Right forelimb (tissue), 1 donor: ENCODE measurements around the gene PCDHGB5.
A peak's percentile ranks its signal among the peaks of the same experiment; 100 is the strongest.
"Not testable (repeated sequence)": the region's sequence is repeated elsewhere in the genome, so short reads cannot be mapped to it uniquely, and the experiment has no call there.

Experiments used
- DNase-seq: peaks from one replicate; pipeline ENCODE4 v3.0.0-alpha.2; 2018

Gene PCDHGB5

GRCh38 chr5:141412854-141413539 lies 15.2 kb downstream of the PCDHGB5 start, which contains the start of gene PCDHGA10:
TSS of gene PCDHGA10 (plus strand) at chr5:141412987. CDS start at chr5:141413176, 189 bp downstream.
- DNase-seq: no peak

- DNase-seq: no peak
Observed at GRCh38 chr5:141413540-141414069, 15.9 kb downstream of the PCDHGB5 start.

GRCh38 chr5:141414548-141415274 lies 17.0 kb downstream of the PCDHGB5 start:
- DNase-seq: not testable (repeated sequence)

GRCh38 chr5:141415275-141415618 lies 17.5 kb downstream of the PCDHGB5 start:
- not testable (repeated sequence) for DNase-seq

GRCh38 chr5:141417494-141418172 lies 19.9 kb downstream of the PCDHGB5 start, which contains the start of gene PCDHGB7:
TSS of gene PCDHGB7 (plus strand) at chr5:141417677. CDS start at chr5:141417860, 183 bp downstream.
- peak; percentile 65 for DNase-seq

- DNase-seq: no peak
Observed at GRCh38 chr5:141419074-141419880, 21.5 kb downstream of the PCDHGB5 start.

GRCh38 chr5:141420855-141421488 lies 23.2 kb downstream of the PCDHGB5 start, which contains the start of gene PCDHGA11:
TSS of gene PCDHGA11 (plus strand) at chr5:141421051. CDS start at chr5:141421228, 177 bp downstream.
- no peak for DNase-seq

GRCh38 chr5:141421489-141421855 lies 23.7 kb downstream of the PCDHGB5 start:
- DNase-seq: no peak

GRCh38 chr5:141422742-141423291 lies 25.1 kb downstream of the PCDHGB5 start:
- DNase-seq: no peak

- no peak for DNase-seq
Observed at GRCh38 chr5:141427783-141428426, 30.2 kb downstream of the PCDHGB5 start.

- no peak for DNase-seq
Observed at GRCh38 chr5:141430332-141431113, 32.8 kb downstream of the PCDHGB5 start, which contains the start of gene PCDHGA12. TSS of gene PCDHGA12 (plus strand) at chr5:141430507. CDS start at chr5:141430760, 253 bp downstream.

GRCh38 chr5:141431286-141431685 lies 33.5 kb downstream of the PCDHGB5 start:
- DNase-seq: no peak

GRCh38 chr5:141432308-141432707 lies 34.6 kb downstream of the PCDHGB5 start:
- not testable (repeated sequence) for DNase-seq

- not testable (repeated sequence) for DNase-seq
Observed at GRCh38 chr5:141432726-141433125, 35.0 kb downstream of the PCDHGB5 start.

GRCh38 chr5:141434006-141434405 lies 36.3 kb downstream of the PCDHGB5 start:
- no peak for DNase-seq

- no peak for DNase-seq
Observed at GRCh38 chr5:141437221-141437620, 39.5 kb downstream of the PCDHGB5 start.

- DNase-seq: no peak
Observed at GRCh38 chr5:141439411-141440141, 41.8 kb downstream of the PCDHGB5 start.

GRCh38 chr5:141440341-141440740 lies 42.6 kb downstream of the PCDHGB5 start:
- DNase-seq: no peak

- no peak for DNase-seq
Observed at GRCh38 chr5:141441571-141442170, 43.9 kb downstream of the PCDHGB5 start.
